Measurements from ENCODE around the gene CEACAM7.

Gene CEACAM7

DNA sequence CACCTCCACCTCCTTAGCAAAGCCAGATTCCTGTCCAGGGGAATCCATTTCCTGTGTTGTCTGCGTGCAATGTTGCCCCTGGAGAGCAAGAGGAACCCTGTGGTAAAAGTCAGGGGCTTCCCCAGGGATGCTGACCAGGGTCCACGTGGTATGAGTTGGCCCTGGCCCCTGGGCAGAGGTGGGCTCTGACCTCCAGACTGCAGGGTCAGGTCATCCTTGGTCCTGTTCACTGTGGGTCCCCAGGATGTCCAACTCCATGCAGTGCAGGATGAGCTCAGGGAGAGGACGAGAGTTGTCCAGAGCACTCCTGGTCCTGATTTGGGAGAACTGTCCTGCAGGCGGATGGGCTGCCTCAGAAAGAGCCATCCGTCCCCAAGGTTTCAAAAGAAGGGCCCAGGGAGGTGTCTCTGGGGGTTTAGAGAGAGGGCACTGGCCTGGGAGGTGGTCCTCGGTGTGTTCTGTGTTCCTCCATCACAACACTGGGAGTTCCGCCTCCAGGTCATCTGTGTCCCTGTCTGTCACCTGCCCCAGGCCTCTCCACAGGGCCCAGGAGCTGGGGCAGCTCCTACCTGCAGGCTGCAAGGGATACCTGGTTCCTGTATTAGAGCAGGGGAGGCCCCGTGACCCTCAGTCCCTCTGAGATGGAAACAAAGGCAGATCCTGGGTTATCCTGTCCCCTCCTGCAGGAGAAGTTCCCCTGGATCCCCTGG lies 59.9 kb downstream of the CEACAM7 start:
- TF ChIP-seq, protein P1, sequence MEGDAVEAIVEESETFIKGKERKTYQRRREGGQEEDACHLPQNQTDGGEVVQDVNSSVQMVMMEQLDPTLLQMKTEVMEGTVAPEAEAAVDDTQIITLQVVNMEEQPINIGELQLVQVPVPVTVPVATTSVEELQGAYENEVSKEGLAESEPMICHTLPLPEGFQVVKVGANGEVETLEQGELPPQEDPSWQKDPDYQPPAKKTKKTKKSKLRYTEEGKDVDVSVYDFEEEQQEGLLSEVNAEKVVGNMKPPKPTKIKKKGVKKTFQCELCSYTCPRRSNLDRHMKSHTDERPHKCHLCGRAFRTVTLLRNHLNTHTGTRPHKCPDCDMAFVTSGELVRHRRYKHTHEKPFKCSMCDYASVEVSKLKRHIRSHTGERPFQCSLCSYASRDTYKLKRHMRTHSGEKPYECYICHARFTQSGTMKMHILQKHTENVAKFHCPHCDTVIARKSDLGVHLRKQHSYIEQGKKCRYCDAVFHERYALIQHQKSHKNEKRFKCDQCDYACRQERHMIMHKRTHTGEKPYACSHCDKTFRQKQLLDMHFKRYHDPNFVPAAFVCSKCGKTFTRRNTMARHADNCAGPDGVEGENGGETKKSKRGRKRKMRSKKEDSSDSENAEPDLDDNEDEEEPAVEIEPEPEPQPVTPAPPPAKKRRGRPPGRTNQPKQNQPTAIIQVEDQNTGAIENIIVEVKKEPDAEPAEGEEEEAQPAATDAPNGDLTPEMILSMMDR (IDR thresholded peaks at IDR 0.05; ENCODE audit: low read depth, low read length) = no peak
- peaks cover 30% of the 10 kb centered on the region for H3K27me3 ChIP-seq
- H3K9me3 ChIP-seq = no peaks in the 10 kb centered on the region

DNA sequence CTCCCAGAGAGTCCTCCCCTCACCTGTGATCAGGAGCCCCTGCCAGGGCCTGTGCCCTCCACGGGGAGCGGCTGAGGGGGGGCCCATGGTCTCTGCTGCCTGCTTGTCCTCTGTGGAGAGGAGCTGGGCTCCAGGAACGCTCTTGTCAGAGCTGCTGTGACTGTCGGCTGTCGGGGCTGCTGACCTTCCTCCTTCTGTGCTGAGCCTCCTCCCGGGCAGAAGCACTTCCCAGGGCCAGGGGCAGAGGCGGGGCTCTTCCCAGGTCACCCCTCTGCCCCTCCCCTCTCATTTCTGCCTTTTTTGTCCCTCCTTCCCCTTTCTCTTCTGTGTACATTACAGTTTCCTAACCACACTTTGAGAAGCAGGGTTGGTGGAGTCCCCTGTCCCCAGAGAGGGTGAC lies 61.2 kb downstream of the CEACAM7 start, which contains the start of gene CEACAM4:
TSS of gene CEACAM4 (minus strand) at position 198 of the 400 bp plus-strand sequence. CDS start at position 87, 111 bp downstream.
- no peak within 1 kb of the TSS for H3K4me3 ChIP-seq (ENCODE audit: low read depth, low read length)
- DNase-seq = no peak

More for the DNA sequence above, 59.9 kb downstream of the CEACAM7 start:
- no peak overlapping the region for H3K4me3 ChIP-seq (ENCODE audit: low read depth, low read length)
- no peak for DNase-seq
- H3K4me1 ChIP-seq = no peaks in the 10 kb centered on the region
- no peaks in the 10 kb centered on the region for H3K36me3 ChIP-seq

DNA sequence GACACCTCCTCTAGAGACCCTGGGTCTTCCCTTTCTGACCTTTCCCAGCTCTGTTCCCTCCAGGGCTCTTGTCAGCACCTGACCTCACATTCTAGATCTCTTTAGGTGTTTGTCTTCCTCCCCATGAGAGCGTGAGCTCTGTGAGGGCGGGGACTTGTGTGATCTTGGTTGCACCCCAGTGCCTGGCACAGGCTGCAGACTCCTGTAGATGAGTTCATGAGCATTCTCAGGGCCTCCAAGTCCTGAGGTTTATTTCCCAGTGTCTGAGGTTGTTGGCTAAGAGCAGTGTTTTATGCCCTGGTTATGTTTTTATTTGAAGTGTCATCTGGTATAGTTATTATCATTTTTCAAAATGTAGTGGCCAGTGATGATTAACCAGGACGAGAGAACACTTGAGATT lies 61.8 kb downstream of the CEACAM7 start:
- DNase-seq = no peak
- H3K4me3 ChIP-seq (ENCODE audit: low read depth, low read length) = no peak overlapping the region
- no peaks in the 10 kb centered on the region for H3K4me1 ChIP-seq
- no peaks in the 10 kb centered on the region for H3K36me3 ChIP-seq
- H3K27me3 ChIP-seq = peaks cover 26% of the 10 kb centered on the region
- H3K9me3 ChIP-seq = no peaks in the 10 kb centered on the region
- TF ChIP-seq, protein P1 (IDR thresholded peaks at IDR 0.05; ENCODE audit: low read depth, low read length) = no peak

More for the DNA sequence above, 61.2 kb downstream of the CEACAM7 start, which contains the start of gene CEACAM4:
- H3K9me3 ChIP-seq = no peaks in the 10 kb centered on the region
- no peaks in the 10 kb centered on the region for H3K4me1 ChIP-seq
- H3K27me3 ChIP-seq = peaks cover 30% of the 10 kb centered on the region
- TF ChIP-seq, protein P1 (IDR thresholded peaks at IDR 0.05; ENCODE audit: low read depth, low read length) = no peak
- no peaks in the 10 kb centered on the region for H3K36me3 ChIP-seq

DNA sequence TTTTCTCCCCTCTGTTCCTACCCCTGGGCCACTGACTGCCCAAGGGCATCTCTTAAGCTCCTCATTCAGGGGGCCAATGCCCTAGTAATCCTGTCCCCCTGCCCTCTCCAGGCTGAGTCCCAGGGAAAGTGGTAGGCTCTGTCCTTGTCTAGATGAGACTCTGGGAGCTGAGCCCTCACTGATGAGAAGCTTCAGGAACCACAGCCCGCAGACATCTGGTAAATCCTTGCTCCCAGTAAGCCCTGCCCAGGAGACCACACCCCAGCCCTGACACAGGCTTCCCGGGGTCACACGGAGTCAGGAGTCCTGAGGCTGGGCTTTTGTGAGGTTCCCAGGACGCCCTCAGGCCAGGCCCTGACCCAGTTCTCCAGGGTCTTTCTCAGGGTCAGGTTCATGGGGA lies 63.1 kb downstream of the CEACAM7 start:
- no peaks in the 10 kb centered on the region for H3K4me1 ChIP-seq
- TF ChIP-seq, protein P1 (IDR thresholded peaks at IDR 0.05; ENCODE audit: low read depth, low read length) = no peak
- H3K4me3 ChIP-seq (ENCODE audit: low read depth, low read length) = no peak overlapping the region
- H3K9me3 ChIP-seq = no peaks in the 10 kb centered on the region
- no peak for DNase-seq
- H3K36me3 ChIP-seq = no peaks in the 10 kb centered on the region
- H3K27me3 ChIP-seq = peaks cover 22% of the 10 kb centered on the region

DNA sequence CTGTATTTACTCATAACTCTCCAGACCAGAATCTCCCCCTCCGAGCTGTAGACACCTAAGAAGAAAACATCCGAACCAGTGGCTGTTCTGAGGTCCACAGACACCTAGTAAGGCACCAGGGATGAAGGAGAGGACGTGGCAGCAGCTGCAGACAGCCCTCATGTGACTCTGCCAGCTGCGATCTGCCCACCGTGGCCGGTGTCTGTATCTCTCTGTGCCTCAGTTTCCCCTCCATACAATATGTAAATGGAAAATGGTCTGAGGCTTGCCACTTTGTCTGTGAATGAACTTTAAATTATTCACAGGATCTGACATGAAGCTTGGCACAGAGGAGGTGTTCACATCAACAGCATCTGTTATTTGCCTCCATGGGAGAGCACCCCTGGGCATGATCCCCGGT lies 63.6 kb downstream of the CEACAM7 start:
- H3K27me3 ChIP-seq = peaks cover 20% of the 10 kb centered on the region
- no peaks in the 10 kb centered on the region for H3K36me3 ChIP-seq

DNA sequence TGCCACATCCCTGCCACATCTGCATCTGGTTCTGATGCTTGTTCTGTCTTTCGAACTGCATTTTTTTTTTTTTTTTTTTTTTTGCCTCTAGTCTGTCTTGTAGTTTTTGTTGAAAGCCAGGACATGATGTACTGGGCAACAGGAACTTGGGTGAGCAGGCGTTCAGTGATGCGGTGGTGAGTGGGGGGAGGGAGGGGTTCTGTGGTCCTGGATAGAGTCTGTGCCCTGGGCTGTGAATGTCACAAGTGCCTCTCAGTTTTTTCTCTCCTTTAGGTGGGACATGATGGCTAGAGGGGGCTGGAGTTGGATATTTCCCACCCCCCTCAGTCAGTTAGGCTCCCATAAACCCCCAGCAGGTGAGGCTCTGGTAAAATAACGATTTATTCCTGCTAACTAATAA lies 64.7 kb downstream of the CEACAM7 start:
- Histone ChIP-seq H3K4me1 (no peaks in the 10 kb centered on the region), H3K9me3 (no peaks in the 10 kb centered on the region), H3K27me3 (peaks cover 13% of the 10 kb centered on the region; the same call in 1 of the 2 replicates), H3K4me3 (ENCODE audit: low read depth, low read length) (no peak overlapping the region), H3K36me3 (no peaks in the 10 kb centered on the region)
- DNase-seq = no peak
- TF ChIP-seq, protein P1 (IDR thresholded peaks at IDR 0.05; ENCODE audit: low read depth, low read length) = no peak

More for the DNA sequence above, 63.6 kb downstream of the CEACAM7 start:
- TF ChIP-seq, protein P1 (IDR thresholded peaks at IDR 0.05; ENCODE audit: low read depth, low read length) = no peak
- no peaks in the 10 kb centered on the region for H3K4me1 ChIP-seq
- no peak for DNase-seq
- H3K9me3 ChIP-seq = no peaks in the 10 kb centered on the region
- H3K4me3 ChIP-seq (ENCODE audit: low read depth, low read length) = no peak overlapping the region
